ENCODE measurements around the gene PRKCE.

GRCh38 chr2:45898819-45899218, 247.3 kb downstream of the PRKCE start:
- TF ChIP-seq GATA2 (IDR thresholded peaks at IDR 0.05; ENCODE audit: low read depth, low read length) = no peak
- no peak for TF ChIP-seq GATA3 (IDR thresholded peaks at IDR 0.05; ENCODE audit: low read depth, low read length)
